ENCODE data around the gene SERPINA5.
"Not testable (repeated sequence)": the region's sequence is repeated elsewhere in the genome, so short reads cannot be mapped to it uniquely, and the experiment has no call there.

SERPINA5 gene

GRCh38 chr14:94621358-94622134 lies 40.3 kb downstream of the SERPINA5 start:
- no peak for DNase-seq (ENCODE audit: low read depth in 3 of 3, low spot score in 1 of 3)

GRCh38 chr14:94622653-94623421 lies 41.6 kb downstream of the SERPINA5 start:
- no peak for DNase-seq (ENCODE audit: low read depth in 3 of 3, low spot score in 1 of 3)

GRCh38 chr14:94623422-94623809 lies 42.2 kb downstream of the SERPINA5 start:
- DNase-seq (ENCODE audit: low read depth in 3 of 3, low spot score in 1 of 3): no peak

GRCh38 chr14:94623856-94624499 lies 42.8 kb downstream of the SERPINA5 start:
- DNase-seq (ENCODE audit: low read depth in 3 of 3, low spot score in 1 of 3): no peak

GRCh38 chr14:94624537-94625352 lies 43.5 kb downstream of the SERPINA5 start:
- DNase-seq (ENCODE audit: low read depth in 3 of 3, low spot score in 1 of 3): no peak

GRCh38 chr14:94625353-94625635 lies 44.1 kb downstream of the SERPINA5 start:
- no peak for DNase-seq (ENCODE audit: low read depth in 3 of 3, low spot score in 1 of 3)

- DNase-seq (ENCODE audit: low read depth in 3 of 3, low spot score in 1 of 3): no peak
Measured at GRCh38 chr14:94628578-94628977, 47.4 kb downstream of the SERPINA5 start.

- DNase-seq (ENCODE audit: low read depth in 3 of 3, low spot score in 1 of 3): no peak
Measured at GRCh38 chr14:94630396-94630795, 49.2 kb downstream of the SERPINA5 start.

- no peak for DNase-seq (ENCODE audit: low read depth in 3 of 3, low spot score in 1 of 3)
Measured at GRCh38 chr14:94631050-94631449, 49.8 kb downstream of the SERPINA5 start.

- no peak for DNase-seq (ENCODE audit: low read depth in 3 of 3, low spot score in 1 of 3)
Measured at GRCh38 chr14:94631536-94632304, 50.5 kb downstream of the SERPINA5 start.

- DNase-seq (ENCODE audit: low read depth in 3 of 3, low spot score in 1 of 3): no peak
Measured at GRCh38 chr14:94632305-94632590, 51.0 kb downstream of the SERPINA5 start.

- DNase-seq (ENCODE audit: low read depth in 3 of 3, low spot score in 1 of 3): no peak
Measured at GRCh38 chr14:94633121-94633520, 51.9 kb downstream of the SERPINA5 start.

GRCh38 chr14:94635154-94635553 lies 53.9 kb downstream of the SERPINA5 start:
- no peak for DNase-seq (ENCODE audit: low read depth in 3 of 3, low spot score in 1 of 3)

GRCh38 chr14:94636744-94637412 lies 55.7 kb downstream of the SERPINA5 start:
- no peak for DNase-seq (ENCODE audit: low read depth in 3 of 3, low spot score in 1 of 3)

GRCh38 chr14:94637814-94638213 lies 56.6 kb downstream of the SERPINA5 start:
- not testable (repeated sequence) for DNase-seq (ENCODE audit: low read depth in 3 of 3, low spot score in 1 of 3)

GRCh38 chr14:94638339-94638738 lies 57.1 kb downstream of the SERPINA5 start:
- DNase-seq (ENCODE audit: low read depth in 3 of 3, low spot score in 1 of 3): no peak

- no peak for DNase-seq (ENCODE audit: low read depth in 3 of 3, low spot score in 1 of 3)
Measured at GRCh38 chr14:94638961-94639817, 58.0 kb downstream of the SERPINA5 start.

GRCh38 chr14:94640721-94641631 lies 59.8 kb downstream of the SERPINA5 start:
- DNase-seq (ENCODE audit: low read depth in 3 of 3, low spot score in 1 of 3): no peak

Measured in stimulated activated CD4-positive, alpha-beta T cell treated with anti-CD3 and anti-CD28 coated beads, TNF-alpha, amount 100 ng/mL, for 1 hour (primary cell).